Measurements from ENCODE around the gene CMSS1. TPM values are rescaled to one million over a fixed set of nuclear protein-coding genes. Genes with fewer than 3 reads are reported as not detected.

The CMSS1 gene
- total RNA-seq, 1 experiment from 2014 or later: 70.6 TPM

GRCh38 chr3:99862208-99862607 lies 44.5 kb downstream of the CMSS1 start (continued):
- TF ChIP-seq AR (CRISPR knock-in tag; IDR thresholded peaks at IDR 0.05): no peak
- no peak for TF ChIP-seq CREB1 (CRISPR knock-in tag; IDR thresholded peaks at IDR 0.05)

- no peak overlapping the region for H3K27ac Mint-ChIP-seq
- CTCF ChIA-PET: no interaction called here
- no peak overlapping the region for H3K4me3 Mint-ChIP-seq
- peaks cover 26% of the 10 kb centered on the region for H3K4me1 Mint-ChIP-seq
- POLR2A ChIA-PET: no interaction called here
- H3K27me3 Mint-ChIP-seq (ENCODE audit: low read depth): peaks cover 24% of the 10 kb centered on the region
- DNase-seq (ENCODE audit: low spot score) (no peak), ATAC-seq (no peak)
- TF ChIP-seq SMAD4 (CRISPR knock-in tag; IDR thresholded peaks at IDR 0.05) (no peak), JAZF1 (CRISPR knock-in tag; IDR thresholded peaks at IDR 0.05) (no peak)
- H3K9me3 Mint-ChIP-seq: peaks cover 5% of the 10 kb centered on the region
- peaks cover 5% of the 10 kb centered on the region; the same call in 1 of the 2 replicates for H3K36me3 Mint-ChIP-seq
Measured at GRCh38 chr3:99863002-99863401, 45.3 kb downstream of the CMSS1 start.

- peaks cover 29% of the 10 kb centered on the region for H3K4me1 Mint-ChIP-seq
- DNase-seq (ENCODE audit: low spot score): no peak
- H3K27ac Mint-ChIP-seq: no peak overlapping the region
- CTCF ChIA-PET: no interaction called here
- no peak overlapping the region for H3K4me3 Mint-ChIP-seq
- ATAC-seq: no peak
- TF ChIP-seq ELF4 (CRISPR knock-in tag; IDR thresholded peaks at IDR 0.05; ENCODE audit: low read depth) (no peak), JAZF1 (CRISPR knock-in tag; IDR thresholded peaks at IDR 0.05) (no peak), JUN (CRISPR knock-in tag; IDR thresholded peaks at IDR 0.05) (no peak), NR3C1 (CRISPR knock-in tag; conservative IDR thresholded peaks at IDR 0.05; ENCODE audit: low read depth) (no peak), ZNF281 (CRISPR knock-in tag; IDR thresholded peaks at IDR 0.05) (no peak)
- H3K27me3 Mint-ChIP-seq (ENCODE audit: low read depth): peaks cover 29% of the 10 kb centered on the region
- peaks cover 5% of the 10 kb centered on the region for H3K9me3 Mint-ChIP-seq
- POLR2A ChIA-PET: no interaction called here
- peaks cover 5% of the 10 kb centered on the region; the same call in 1 of the 2 replicates for H3K36me3 Mint-ChIP-seq
Measured at GRCh38 chr3:99863588-99863987, 45.9 kb downstream of the CMSS1 start.

GRCh38 chr3:99864289-99864688 lies 46.6 kb downstream of the CMSS1 start:
- no peak for TF ChIP-seq ZNF138 (CRISPR knock-in tag; conservative IDR thresholded peaks at IDR 0.05)
- TF ChIP-seq GABPB1 (CRISPR knock-in tag; IDR thresholded peaks at IDR 0.05): no peak
- TF ChIP-seq CBFB (CRISPR knock-in tag; IDR thresholded peaks at IDR 0.05; ENCODE audit: low read depth): no peak
- TF ChIP-seq TP53 (CRISPR knock-in tag; IDR thresholded peaks at IDR 0.05): no peak
- TF ChIP-seq MYBL2 (CRISPR knock-in tag; IDR thresholded peaks at IDR 0.05): no peak
- no peak for TF ChIP-seq ZNF423 (CRISPR knock-in tag; IDR thresholded peaks at IDR 0.05)
- no peak for TF ChIP-seq ATF3 (CRISPR knock-in tag; conservative IDR thresholded peaks at IDR 0.05)
- DNase-seq (ENCODE audit: low spot score) (no peak), ATAC-seq (no peak)
- Mint-ChIP-seq H3K4me1 (peaks cover 29% of the 10 kb centered on the region), H3K9me3 (peaks cover 5% of the 10 kb centered on the region), H3K27me3 (ENCODE audit: low read depth) (peaks cover 35% of the 10 kb centered on the region), H3K4me3 (no peak overlapping the region), H3K27ac (no peak overlapping the region), H3K36me3 (peaks cover 5% of the 10 kb centered on the region; the same call in 1 of the 2 replicates)
- ChIA-PET CTCF (no interaction called here), POLR2A (no interaction called here)
